ES-I3 (cell line): ENCODE measurements around the gene FTCD.

Source experiments
- H3K36me3 ChIP-seq: 2 replicates; pipeline ENCODE4 v1.6.1; 2013; ENCODE audit warnings: mild to moderate bottlenecking, low read length, control low read depth, moderate library complexity; ENCODE audit not compliant: insufficient read depth
- H3K4me1 ChIP-seq: 2 replicates; pipeline ENCODE4 v1.6.1; 2013; ENCODE audit warnings: mild to moderate bottlenecking, control low read depth, low read length; ENCODE audit not compliant: insufficient read depth
- H3K9ac ChIP-seq: 2 replicates; pipeline ENCODE4 v1.6.1; 2013; ENCODE audit warnings: low read depth, mild to moderate bottlenecking, low read length, moderate library complexity
- H3K9me3 ChIP-seq: 2 replicates; pipeline ENCODE4 v1.6.1; 2013; ENCODE audit warnings: mild to moderate bottlenecking, low read length, moderate library complexity; ENCODE audit not compliant: control insufficient read depth, insufficient read depth

FTCD gene

GRCh38 chr21:46124083-46124925 is 31.1 kb downstream of the FTCD start:
- H3K4me1 ChIP-seq = no peaks in the 10 kb centered on the region
- H3K36me3 ChIP-seq = no peaks in the 10 kb centered on the region; the same call in 1 of the 2 replicates
- no peaks in the 10 kb centered on the region for H3K9me3 ChIP-seq
- H3K9ac ChIP-seq = no peak overlapping the region

GRCh38 chr21:46122758-46123683 is 32.4 kb downstream of the FTCD start:
- Histone ChIP-seq H3K9me3 (no peaks in the 10 kb centered on the region), H3K36me3 (no peaks in the 10 kb centered on the region; the same call in 1 of the 2 replicates), H3K4me1 (no peaks in the 10 kb centered on the region), H3K9ac (no peak overlapping the region)

- H3K4me1 ChIP-seq = no peaks in the 10 kb centered on the region
- H3K36me3 ChIP-seq = no peaks in the 10 kb centered on the region; the same call in 1 of the 2 replicates
- H3K9ac ChIP-seq = no peak overlapping the region
- H3K9me3 ChIP-seq = no peaks in the 10 kb centered on the region
Measured at GRCh38 chr21:46122237-46122671, 33.1 kb downstream of the FTCD start.

GRCh38 chr21:46121286-46122221 is 33.8 kb downstream of the FTCD start:
- Histone ChIP-seq H3K9ac (no peak overlapping the region), H3K36me3 (no peaks in the 10 kb centered on the region)

GRCh38 chr21:46120301-46121285 is 34.8 kb downstream of the FTCD start:
- no peaks in the 10 kb centered on the region for H3K9me3 ChIP-seq
- H3K36me3 ChIP-seq = no peaks in the 10 kb centered on the region
- H3K4me1 ChIP-seq = no peaks in the 10 kb centered on the region
- no peak overlapping the region for H3K9ac ChIP-seq

More at GRCh38 chr21:46121286-46122221, 33.8 kb downstream of the FTCD start:
- H3K9me3 ChIP-seq = no peaks in the 10 kb centered on the region
- H3K4me1 ChIP-seq = no peaks in the 10 kb centered on the region

- no peaks in the 10 kb centered on the region; the same call in 1 of the 2 replicates for H3K9me3 ChIP-seq
- H3K36me3 ChIP-seq = peaks cover 6% of the 10 kb centered on the region; the same call in 1 of the 2 replicates
- H3K4me1 ChIP-seq = no peaks in the 10 kb centered on the region
- no peak overlapping the region for H3K9ac ChIP-seq
Measured at GRCh38 chr21:46119637-46120271, 35.6 kb downstream of the FTCD start.

GRCh38 chr21:46119144-46119636 is 36.2 kb downstream of the FTCD start:
- Histone ChIP-seq H3K4me1 (no peaks in the 10 kb centered on the region), H3K9me3 (no peaks in the 10 kb centered on the region; the same call in 1 of the 2 replicates), H3K9ac (no peak overlapping the region), H3K36me3 (peaks cover 6% of the 10 kb centered on the region; the same call in 1 of the 2 replicates)

- H3K4me1 ChIP-seq = no peaks in the 10 kb centered on the region
- H3K9ac ChIP-seq = no peak overlapping the region
- H3K9me3 ChIP-seq = no peaks in the 10 kb centered on the region; the same call in 1 of the 2 replicates
- peaks cover 6% of the 10 kb centered on the region; the same call in 1 of the 2 replicates for H3K36me3 ChIP-seq
Measured at GRCh38 chr21:46118316-46119143, 36.8 kb downstream of the FTCD start.

- peaks cover 6% of the 10 kb centered on the region; the same call in 1 of the 2 replicates for H3K36me3 ChIP-seq
- H3K4me1 ChIP-seq = no peaks in the 10 kb centered on the region
- no peak overlapping the region for H3K9ac ChIP-seq
- H3K9me3 ChIP-seq = no peaks in the 10 kb centered on the region; the same call in 1 of the 2 replicates
Measured at GRCh38 chr21:46117586-46118315, 37.6 kb downstream of the FTCD start.

GRCh38 chr21:46116776-46117585 is 38.4 kb downstream of the FTCD start:
- Histone ChIP-seq H3K9ac (no peak overlapping the region), H3K9me3 (no peaks in the 10 kb centered on the region; the same call in 1 of the 2 replicates), H3K4me1 (no peaks in the 10 kb centered on the region), H3K36me3 (peaks cover 6% of the 10 kb centered on the region)
